WTC11 (cell line): Measurements from ENCODE around the gene KHDC3L.

Source experiments
- CREB1 ChIP-seq: sonication (generic); formaldehyde crosslinking; IDR thresholded peaks from 2 replicates; pipeline ENCODE4 v1.8.0; 2023; ENCODE audit warnings: mild to moderate bottlenecking, missing genetic modification reagents
- ELF4 ChIP-seq: sonication (generic); formaldehyde crosslinking; IDR thresholded peaks from 2 replicates; pipeline ENCODE4 v1.8.1; 2022; ENCODE audit warnings: low read depth, mild to moderate bottlenecking, moderate library complexity, missing genetic modification reagents
- FOXJ3 ChIP-seq: sonication (generic); formaldehyde crosslinking; IDR thresholded peaks from 2 replicates; pipeline ENCODE4 v1.9.0; 2021; ENCODE audit warnings: missing genetic modification reagents, mild to moderate bottlenecking, borderline replicate concordance
- FOXK1 ChIP-seq: sonication (generic); formaldehyde crosslinking; IDR thresholded peaks from 2 replicates; pipeline ENCODE4 v1.8.0; 2022; ENCODE audit warnings: mild to moderate bottlenecking, moderate library complexity, missing genetic modification reagents
- JUN ChIP-seq: sonication (generic); formaldehyde crosslinking; IDR thresholded peaks from 2 replicates; pipeline ENCODE4 v1.8.0; 2023; ENCODE audit warnings: mild to moderate bottlenecking, missing genetic modification reagents
- SP1 ChIP-seq: sonication (generic); formaldehyde crosslinking; conservative IDR thresholded peaks from 2 replicates; pipeline ENCODE4 v1.8.1; 2022; ENCODE audit warnings: missing genetic modification reagents
- TEAD4 ChIP-seq: sonication (generic); formaldehyde crosslinking; IDR thresholded peaks from 2 replicates; pipeline ENCODE4 v1.8.0; 2022; ENCODE audit warnings: mild to moderate bottlenecking, missing genetic modification reagents
- TF ChIP-seq, protein P1 (sequence below): fragments of 200-600 bp; IDR thresholded peaks from 2 replicates; pipeline ENCODE4 v1.8.0; 2022; ENCODE audit warnings: antibody characterized with exemption
- TF ChIP-seq, protein P2 (sequence below): sonication (generic); formaldehyde crosslinking; IDR thresholded peaks from 2 replicates; pipeline ENCODE4 v1.8.0; 2022; ENCODE audit warnings: mild to moderate bottlenecking, missing genetic modification reagents
- TF ChIP-seq, protein P3 (sequence below): sonication (generic); formaldehyde crosslinking; IDR thresholded peaks from 2 replicates; pipeline ENCODE4 v1.8.1; 2022; ENCODE audit warnings: low read depth, missing genetic modification reagents, borderline replicate concordance
- TF ChIP-seq, protein P4 (sequence below): sonication (generic); formaldehyde crosslinking; IDR thresholded peaks from 2 replicates; pipeline ENCODE4 v1.8.0; 2022; ENCODE audit warnings: mild to moderate bottlenecking, missing genetic modification reagents
- TF ChIP-seq, protein P5 (sequence below): sonication (generic); formaldehyde crosslinking; IDR thresholded peaks from 2 replicates; pipeline ENCODE4 v1.8.0; 2023; ENCODE audit warnings: missing genetic modification reagents, mild to moderate bottlenecking, borderline replicate concordance
- TF ChIP-seq, protein P6 (sequence below): sonication (generic); formaldehyde crosslinking; IDR thresholded peaks from 2 replicates; pipeline ENCODE4 v1.8.0; 2022; ENCODE audit warnings: mild to moderate bottlenecking, missing genetic modification reagents
- TF ChIP-seq, protein P7 (sequence below): sonication (generic); formaldehyde crosslinking; IDR thresholded peaks from 2 replicates; pipeline ENCODE4 v1.8.0; 2022; ENCODE audit warnings: mild to moderate bottlenecking, missing genetic modification reagents

DNA sequence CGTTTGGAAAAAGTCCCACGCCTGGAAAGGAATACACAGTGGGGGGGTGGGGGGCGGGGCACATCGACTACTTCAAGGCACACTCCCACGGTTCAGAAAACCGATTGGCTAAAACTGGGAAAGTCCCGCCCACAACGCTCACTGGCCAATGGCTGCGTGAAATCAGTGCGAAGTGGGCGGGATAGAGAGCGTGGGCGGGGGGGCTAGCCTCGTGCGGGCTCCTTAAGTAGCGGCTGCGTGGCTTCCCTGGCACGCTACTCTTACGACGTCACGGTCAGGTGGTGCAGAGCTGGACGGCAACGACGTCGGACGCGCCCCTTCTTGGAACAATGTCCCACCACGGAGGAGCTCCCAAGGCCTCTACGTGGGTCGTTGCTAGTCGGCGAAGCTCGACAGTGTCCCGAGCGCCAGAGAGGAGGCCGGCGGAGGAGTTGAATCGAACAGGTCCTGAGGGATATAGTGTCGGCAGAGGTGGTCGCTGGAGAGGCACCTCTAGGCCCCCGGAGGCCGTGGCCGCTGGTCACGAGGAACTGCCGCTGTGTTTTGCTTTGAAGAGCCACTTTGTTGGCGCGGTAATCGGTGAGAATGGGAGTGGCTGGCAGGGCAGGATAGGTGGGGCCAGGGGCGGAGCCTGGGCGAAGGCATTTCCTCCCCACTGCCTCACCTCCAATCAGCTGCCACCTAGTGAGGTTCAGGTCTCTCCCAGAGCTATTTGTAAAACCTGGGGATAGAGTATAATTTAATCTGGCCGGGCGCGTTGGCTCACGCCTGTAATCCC lies 32.3 kb downstream of the KHDC3L start, which contains the start of gene DDX43:
- TF ChIP-seq CREB1 (CRISPR knock-in tag) (no peak), TEAD4 (CRISPR knock-in tag) (no peak), FOXK1 (no peak), FOXJ3 (CRISPR knock-in tag) (no peak), ELF4 (CRISPR knock-in tag) (no peak), SP1 (CRISPR knock-in tag) (no peak), JUN (CRISPR knock-in tag) (no peak)
- TF ChIP-seq, protein P1, sequence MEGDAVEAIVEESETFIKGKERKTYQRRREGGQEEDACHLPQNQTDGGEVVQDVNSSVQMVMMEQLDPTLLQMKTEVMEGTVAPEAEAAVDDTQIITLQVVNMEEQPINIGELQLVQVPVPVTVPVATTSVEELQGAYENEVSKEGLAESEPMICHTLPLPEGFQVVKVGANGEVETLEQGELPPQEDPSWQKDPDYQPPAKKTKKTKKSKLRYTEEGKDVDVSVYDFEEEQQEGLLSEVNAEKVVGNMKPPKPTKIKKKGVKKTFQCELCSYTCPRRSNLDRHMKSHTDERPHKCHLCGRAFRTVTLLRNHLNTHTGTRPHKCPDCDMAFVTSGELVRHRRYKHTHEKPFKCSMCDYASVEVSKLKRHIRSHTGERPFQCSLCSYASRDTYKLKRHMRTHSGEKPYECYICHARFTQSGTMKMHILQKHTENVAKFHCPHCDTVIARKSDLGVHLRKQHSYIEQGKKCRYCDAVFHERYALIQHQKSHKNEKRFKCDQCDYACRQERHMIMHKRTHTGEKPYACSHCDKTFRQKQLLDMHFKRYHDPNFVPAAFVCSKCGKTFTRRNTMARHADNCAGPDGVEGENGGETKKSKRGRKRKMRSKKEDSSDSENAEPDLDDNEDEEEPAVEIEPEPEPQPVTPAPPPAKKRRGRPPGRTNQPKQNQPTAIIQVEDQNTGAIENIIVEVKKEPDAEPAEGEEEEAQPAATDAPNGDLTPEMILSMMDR = no peak
- TF ChIP-seq, protein P2, sequence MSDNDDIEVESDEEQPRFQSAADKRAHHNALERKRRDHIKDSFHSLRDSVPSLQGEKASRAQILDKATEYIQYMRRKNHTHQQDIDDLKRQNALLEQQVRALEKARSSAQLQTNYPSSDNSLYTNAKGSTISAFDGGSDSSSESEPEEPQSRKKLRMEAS (CRISPR knock-in tag) = no peak
- TF ChIP-seq, protein P3, sequence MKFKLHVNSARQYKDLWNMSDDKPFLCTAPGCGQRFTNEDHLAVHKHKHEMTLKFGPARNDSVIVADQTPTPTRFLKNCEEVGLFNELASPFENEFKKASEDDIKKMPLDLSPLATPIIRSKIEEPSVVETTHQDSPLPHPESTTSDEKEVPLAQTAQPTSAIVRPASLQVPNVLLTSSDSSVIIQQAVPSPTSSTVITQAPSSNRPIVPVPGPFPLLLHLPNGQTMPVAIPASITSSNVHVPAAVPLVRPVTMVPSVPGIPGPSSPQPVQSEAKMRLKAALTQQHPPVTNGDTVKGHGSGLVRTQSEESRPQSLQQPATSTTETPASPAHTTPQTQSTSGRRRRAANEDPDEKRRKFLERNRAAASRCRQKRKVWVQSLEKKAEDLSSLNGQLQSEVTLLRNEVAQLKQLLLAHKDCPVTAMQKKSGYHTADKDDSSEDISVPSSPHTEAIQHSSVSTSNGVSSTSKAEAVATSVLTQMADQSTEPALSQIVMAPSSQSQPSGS (CRISPR knock-in tag) = no peak
- TF ChIP-seq, protein P4, sequence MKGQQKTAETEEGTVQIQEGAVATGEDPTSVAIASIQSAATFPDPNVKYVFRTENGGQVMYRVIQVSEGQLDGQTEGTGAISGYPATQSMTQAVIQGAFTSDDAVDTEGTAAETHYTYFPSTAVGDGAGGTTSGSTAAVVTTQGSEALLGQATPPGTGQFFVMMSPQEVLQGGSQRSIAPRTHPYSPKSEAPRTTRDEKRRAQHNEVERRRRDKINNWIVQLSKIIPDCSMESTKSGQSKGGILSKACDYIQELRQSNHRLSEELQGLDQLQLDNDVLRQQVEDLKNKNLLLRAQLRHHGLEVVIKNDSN = no peak
- TF ChIP-seq, protein P5, sequence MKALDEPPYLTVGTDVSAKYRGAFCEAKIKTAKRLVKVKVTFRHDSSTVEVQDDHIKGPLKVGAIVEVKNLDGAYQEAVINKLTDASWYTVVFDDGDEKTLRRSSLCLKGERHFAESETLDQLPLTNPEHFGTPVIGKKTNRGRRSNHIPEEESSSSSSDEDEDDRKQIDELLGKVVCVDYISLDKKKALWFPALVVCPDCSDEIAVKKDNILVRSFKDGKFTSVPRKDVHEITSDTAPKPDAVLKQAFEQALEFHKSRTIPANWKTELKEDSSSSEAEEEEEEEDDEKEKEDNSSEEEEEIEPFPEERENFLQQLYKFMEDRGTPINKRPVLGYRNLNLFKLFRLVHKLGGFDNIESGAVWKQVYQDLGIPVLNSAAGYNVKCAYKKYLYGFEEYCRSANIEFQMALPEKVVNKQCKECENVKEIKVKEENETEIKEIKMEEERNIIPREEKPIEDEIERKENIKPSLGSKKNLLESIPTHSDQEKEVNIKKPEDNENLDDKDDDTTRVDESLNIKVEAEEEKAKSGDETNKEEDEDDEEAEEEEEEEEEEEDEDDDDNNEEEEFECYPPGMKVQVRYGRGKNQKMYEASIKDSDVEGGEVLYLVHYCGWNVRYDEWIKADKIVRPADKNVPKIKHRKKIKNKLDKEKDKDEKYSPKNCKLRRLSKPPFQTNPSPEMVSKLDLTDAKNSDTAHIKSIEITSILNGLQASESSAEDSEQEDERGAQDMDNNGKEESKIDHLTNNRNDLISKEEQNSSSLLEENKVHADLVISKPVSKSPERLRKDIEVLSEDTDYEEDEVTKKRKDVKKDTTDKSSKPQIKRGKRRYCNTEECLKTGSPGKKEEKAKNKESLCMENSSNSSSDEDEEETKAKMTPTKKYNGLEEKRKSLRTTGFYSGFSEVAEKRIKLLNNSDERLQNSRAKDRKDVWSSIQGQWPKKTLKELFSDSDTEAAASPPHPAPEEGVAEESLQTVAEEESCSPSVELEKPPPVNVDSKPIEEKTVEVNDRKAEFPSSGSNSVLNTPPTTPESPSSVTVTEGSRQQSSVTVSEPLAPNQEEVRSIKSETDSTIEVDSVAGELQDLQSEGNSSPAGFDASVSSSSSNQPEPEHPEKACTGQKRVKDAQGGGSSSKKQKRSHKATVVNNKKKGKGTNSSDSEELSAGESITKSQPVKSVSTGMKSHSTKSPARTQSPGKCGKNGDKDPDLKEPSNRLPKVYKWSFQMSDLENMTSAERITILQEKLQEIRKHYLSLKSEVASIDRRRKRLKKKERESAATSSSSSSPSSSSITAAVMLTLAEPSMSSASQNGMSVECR (CRISPR knock-in tag) = no peak
- TF ChIP-seq, protein P6, sequence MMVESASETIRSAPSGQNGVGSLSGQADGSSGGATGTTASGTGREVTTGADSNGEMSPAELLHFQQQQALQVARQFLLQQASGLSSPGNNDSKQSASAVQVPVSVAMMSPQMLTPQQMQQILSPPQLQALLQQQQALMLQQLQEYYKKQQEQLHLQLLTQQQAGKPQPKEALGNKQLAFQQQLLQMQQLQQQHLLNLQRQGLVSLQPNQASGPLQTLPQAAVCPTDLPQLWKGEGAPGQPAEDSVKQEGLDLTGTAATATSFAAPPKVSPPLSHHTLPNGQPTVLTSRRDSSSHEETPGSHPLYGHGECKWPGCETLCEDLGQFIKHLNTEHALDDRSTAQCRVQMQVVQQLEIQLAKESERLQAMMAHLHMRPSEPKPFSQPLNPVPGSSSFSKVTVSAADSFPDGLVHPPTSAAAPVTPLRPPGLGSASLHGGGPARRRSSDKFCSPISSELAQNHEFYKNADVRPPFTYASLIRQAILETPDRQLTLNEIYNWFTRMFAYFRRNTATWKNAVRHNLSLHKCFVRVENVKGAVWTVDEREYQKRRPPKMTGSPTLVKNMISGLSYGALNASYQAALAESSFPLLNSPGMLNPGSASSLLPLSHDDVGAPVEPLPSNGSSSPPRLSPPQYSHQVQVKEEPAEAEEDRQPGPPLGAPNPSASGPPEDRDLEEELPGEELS (CRISPR knock-in tag) = no peak
- TF ChIP-seq, protein P7, sequence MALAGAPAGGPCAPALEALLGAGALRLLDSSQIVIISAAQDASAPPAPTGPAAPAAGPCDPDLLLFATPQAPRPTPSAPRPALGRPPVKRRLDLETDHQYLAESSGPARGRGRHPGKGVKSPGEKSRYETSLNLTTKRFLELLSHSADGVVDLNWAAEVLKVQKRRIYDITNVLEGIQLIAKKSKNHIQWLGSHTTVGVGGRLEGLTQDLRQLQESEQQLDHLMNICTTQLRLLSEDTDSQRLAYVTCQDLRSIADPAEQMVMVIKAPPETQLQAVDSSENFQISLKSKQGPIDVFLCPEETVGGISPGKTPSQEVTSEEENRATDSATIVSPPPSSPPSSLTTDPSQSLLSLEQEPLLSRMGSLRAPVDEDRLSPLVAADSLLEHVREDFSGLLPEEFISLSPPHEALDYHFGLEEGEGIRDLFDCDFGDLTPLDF = no peak
